Stimulated activated CD4-positive, alpha-beta T cell treated with anti-CD3 and anti-CD28 coated beads, Interleukin-1b, Interleukin-23, amount 100 ng/mL, for 48 hours (primary cell): Measurements from ENCODE around the gene DDIAS.
A peak's percentile ranks its signal among the peaks of the same experiment; 100 is the strongest.
"Not testable (repeated sequence)": the region's sequence is repeated elsewhere in the genome, so short reads cannot be mapped to it uniquely, and the experiment has no call there.

Experiments
- DNase-seq: peaks from one replicate; pipeline ENCODE4 v3.0.0-alpha.2; 2020

Gene DDIAS

DNA sequence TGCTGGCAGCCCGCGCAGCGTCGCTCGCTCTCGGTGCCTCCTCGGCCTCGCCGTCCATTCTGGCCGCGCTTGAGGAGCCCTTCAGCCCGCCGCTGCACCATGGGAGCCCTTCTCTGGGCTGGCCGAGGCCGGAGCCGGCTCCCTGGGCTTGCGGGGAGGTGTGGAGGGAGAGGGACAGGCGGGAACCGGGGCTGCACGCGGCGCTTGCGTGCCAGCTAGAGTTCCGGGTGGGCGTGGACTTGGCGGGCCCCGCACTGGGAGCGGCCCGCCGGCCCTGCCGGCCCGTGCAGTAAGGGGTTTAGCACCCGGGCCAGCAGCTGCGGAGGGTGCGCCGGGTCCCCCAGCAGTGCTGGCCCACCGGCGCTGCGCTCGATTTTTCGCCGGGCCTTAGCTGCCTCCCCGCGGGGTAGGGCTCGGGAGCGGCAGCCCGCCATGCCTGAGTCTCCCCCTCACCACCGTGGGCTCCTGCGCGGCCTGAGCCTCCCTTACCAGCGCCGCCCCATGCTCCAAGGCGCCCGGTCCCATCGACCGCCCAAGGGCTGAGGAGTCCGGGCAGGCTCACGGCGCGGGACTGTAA, 69.1 kb downstream of the DDIAS start:
- not testable (repeated sequence) for DNase-seq

- peak; percentile 54 for DNase-seq
Observed at GRCh38 chr11:82971519-82971946, 70.0 kb downstream of the DDIAS start.

DNA sequence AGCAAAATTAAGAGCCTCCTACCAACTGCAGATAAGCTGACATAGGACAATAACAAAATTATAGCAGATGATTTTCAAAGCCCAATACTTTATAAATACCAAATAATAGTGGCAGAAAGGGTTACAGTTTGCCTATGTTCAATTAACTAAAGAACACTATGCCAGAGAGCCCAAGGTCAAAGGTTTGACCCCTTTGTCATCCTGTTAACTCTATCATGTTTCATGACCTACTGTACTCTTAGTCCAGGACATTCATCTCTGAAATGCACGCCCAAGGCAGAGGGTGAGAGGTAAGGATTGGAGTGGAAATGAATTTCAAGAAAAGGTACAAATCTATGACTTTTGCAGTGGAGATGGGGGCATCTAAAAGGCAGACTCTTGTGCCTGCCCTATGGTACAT, 70.6 kb downstream of the DDIAS start:
- no peak for DNase-seq

DNA sequence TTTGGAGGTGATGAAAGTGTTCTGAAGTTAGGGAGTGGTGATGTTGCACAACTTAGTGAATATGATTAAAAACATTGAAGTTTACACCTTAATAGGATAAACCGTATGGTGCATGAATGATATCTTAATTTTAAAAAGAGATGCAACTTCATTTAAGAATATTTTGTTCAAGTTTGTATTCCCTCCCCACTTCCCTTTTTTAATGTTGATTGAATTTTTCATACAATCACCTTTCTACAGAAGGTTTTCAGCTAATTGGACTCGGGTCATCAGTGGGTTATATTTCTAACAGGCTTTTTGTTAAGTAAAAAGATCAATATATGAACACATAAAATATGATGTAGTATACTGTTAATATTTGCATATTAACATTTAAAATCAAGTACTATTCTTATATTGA, 72.6 kb downstream of the DDIAS start:
- no peak for DNase-seq

DNA sequence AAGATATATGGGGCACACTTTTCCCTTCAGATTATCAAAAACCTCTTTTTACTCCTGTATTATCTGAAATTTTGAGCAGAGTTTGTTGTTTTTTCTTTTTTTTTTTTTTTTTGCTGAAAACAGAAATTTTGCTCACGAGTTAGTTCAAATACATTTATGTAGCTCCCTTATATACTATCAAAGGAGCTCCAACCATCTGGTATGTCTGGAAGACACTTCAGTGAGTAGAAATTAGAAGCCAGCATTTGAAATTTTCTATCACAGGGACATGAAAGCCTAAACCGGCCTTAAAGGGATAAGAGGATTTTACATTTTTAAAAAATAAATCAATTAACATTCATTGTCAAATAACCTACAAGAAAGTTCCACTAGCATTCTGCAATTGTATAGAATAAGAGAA, 73.3 kb downstream of the DDIAS start:
- no peak for DNase-seq

GRCh38 chr11:82975882-82976281, 74.3 kb downstream of the DDIAS start:
- no peak for DNase-seq

DNA sequence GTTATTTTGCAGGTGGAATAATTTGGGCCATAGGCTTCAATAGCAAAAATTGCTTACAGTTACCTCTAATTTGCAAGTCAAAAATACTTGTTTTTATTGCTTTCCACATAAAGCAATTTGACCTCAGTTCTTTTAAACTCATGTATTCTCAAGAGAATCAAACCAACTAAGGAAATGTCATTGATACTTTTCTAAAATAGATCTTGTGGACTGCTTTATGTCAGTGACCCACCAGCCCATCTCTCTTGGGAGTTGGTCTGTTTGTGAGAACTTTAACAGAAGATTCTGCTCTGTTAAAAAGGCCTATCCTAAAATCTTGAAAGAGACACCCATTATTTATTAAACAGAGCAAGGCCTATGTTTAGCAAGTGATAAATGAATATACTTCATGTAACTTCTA, 75.2 kb downstream of the DDIAS start:
- no peak for DNase-seq

DNA sequence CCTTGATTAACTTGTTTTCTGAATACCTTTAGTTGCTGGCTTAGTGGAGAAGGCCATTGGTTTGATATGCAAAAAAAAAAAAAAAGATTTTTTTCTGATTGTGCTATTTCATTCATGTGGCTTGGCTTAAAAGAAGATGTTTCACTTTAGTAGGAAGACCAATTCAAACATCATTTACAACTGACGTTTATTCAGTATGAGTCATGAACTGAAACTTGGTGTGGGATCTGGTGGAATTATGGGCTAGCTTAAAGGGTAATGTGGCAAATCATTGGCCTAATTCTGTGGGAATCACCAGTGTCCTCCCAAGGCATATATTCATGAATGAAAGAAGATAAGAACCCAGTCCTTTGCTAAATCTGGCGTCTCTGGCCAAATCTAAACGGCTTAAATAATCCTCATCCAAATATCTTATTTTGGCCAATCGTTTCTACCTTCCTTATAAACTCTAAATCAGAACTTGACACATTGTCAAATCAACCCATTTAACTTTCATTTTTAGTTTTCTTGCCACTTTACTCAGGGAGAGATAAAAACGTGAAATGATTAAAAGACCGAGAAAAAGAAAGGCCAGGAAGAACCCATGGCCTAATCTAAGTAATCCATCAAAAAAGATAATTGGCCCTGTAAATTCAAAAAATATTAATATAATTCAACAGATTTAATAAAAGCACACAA, 77.0 kb downstream of the DDIAS start:
- no peak for DNase-seq

DNA sequence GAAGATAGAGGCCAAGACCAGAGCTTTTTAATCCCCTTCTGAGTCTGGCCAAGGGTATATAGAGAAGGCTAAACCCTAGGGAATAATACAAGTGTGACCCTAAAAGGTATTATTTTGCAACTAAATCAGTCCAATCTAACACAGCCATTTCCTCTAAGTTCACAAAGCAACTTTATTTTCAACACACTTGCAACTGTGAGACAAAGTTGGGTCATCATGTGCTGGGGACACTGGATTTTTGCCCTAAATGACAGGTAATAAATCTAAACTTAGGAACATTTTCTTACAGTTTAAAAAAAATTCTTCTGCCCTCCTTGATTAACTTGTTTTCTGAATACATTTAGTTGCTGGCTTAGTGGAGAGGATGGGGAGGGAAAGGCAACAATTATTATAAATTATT, 78.3 kb downstream of the DDIAS start:
- no peak for DNase-seq

DNA sequence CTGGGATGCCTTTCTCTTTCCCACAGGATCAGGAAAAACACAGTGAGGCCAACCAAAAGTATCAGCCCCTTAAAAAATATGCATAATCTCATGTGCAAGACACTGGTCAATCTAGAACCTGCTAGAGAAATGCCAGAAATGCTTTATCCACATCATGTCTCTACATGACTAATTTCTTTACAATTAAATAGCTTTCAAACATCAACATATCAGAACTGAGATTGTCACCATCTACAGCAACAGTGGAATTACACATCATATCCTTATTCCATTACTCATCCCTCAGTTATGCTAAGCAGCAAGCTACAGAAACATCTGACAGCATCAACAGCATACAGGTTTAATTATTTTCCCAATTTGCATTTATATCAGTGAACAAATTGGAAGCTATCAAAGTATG, 78.8 kb downstream of the DDIAS start:
- no peak for DNase-seq

GRCh38 chr11:82980947-82981346, 79.4 kb downstream of the DDIAS start:
- no peak for DNase-seq

DNA sequence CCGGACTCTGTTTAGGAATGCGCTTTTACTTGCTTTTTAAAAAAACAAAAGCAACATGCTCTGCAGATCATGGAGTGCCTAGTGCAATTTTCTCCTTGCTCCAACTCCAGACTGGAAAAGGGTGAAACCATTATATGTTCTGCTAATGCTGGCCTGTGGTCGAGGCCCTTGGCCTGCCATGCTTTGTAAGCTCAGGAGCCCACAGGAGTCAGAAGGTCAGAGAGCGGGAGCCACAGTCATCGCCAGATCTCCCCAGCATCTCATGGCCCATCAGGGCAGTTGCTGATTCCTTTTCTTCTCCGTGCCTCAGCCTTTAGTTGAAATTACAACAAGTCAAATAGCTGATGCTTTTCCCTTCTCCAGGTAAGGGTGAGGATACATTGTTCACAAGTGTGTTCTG, 80.3 kb downstream of the DDIAS start:
- DNase-seq = no peak
